ENCODE measurements around the gene SLC44A1.
A peak's percentile ranks its signal among the peaks of the same experiment; 100 is the strongest.
"Not testable (repeated sequence)": the region's sequence is repeated elsewhere in the genome, so short reads cannot be mapped to it uniquely, and the experiment has no call there.

The SLC44A1 gene

DNA sequence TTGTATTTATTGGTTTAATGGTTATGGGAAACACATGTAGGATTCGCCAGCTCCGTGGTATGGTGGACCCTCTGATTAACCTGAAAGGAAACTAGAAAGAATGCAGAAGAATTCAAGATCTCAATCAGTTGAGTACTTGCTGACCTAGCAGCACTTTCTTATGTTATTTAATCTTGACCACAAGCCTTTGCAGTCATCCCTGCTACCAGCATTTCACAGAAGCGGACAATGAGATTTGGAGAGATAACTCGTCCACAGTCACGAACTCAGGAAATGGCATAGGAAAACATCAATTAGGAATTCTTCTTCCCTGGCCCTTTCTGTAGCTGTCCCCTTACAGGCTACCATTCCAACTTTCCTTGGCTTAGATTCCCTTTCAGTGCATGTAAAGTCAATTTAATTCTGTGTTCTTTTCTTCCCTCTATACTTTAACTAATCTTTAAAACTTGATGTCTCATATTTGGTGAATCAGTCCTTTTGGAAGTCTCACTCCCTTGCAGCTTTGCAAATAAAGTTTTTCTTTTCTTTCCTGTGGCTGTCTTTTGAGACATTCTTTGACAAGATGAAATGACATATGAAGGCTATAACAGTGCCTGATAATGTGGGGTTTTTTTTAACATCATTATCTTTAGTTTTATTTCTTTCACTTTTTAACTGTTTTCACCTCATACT, 1.3 kb upstream of the SLC44A1 start:
- DNase-seq = no peak

DNA sequence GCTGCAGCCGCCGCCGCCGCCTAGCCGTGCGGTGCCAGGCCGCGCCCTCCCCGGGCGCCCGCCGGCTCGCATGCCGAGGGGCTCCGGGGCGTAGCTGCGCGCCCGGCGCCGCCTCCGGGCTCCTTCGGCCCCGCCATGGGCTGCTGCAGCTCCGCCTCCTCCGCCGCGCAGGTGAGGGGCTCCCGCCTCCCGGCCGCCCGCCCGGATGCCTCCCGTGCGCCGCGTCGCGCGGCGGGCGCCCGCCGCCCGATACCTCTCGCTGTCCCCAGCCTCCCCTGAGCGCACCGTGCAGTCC, 230 bp downstream of the SLC44A1 start:
- DNase-seq = no peak

DNA sequence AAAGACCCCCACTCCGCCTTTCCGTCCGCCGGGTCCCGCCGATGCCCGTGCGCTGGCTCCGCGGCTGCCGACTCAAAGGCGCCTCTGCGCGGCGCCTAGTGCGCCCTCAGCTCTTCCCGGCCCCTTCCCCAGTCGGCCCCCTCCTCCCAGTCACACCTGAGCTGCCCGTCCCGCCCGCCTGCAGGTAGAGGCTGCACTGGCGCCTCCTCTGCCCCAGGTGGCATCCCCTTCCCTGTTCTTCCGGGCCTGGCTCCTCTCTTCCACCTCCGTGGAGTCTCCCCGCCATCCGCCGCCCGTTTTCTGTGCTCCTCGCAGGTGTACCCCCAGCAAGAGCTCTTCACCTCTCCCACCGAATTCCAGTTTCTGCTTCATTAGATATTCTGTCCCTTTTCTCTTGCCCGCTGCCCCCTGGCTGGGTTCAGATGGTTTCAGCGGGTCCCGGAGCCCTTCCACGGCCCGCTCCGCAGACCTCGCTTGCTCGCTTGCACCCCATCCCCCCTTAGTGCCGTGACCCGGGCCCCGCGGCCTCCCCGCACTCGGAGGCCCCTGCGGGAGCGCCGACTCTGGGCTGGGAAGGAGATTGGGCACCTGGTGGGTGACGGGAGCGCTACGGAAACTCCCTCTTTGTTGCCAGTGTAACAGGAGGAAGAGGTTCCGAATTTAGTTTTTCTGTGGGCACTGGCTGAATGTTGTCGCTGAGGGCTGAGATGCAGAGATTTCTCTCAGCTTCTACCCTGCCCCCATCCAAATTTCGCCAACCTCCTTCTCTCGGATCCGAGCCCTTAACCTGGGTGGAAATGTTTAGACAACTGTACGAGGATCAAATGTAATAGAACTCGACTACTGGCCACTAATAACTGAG, 809 bp downstream of the SLC44A1 start:
- peak; percentile 40 for DNase-seq

DNA sequence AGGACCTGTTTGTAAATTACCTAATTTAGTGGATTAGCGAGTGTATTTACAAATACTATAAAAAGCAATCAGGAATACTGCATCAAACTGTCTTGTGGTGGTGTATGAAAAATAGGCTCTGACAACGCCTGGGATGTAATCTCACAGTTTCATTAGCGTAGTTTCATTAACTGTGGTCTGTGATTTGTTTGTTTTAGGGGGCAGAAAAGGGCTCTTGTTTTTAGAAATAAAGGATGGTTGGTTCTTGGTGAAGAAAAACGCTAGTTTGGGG, 1.4 kb downstream of the SLC44A1 start:
- DNase-seq = no peak

DNA sequence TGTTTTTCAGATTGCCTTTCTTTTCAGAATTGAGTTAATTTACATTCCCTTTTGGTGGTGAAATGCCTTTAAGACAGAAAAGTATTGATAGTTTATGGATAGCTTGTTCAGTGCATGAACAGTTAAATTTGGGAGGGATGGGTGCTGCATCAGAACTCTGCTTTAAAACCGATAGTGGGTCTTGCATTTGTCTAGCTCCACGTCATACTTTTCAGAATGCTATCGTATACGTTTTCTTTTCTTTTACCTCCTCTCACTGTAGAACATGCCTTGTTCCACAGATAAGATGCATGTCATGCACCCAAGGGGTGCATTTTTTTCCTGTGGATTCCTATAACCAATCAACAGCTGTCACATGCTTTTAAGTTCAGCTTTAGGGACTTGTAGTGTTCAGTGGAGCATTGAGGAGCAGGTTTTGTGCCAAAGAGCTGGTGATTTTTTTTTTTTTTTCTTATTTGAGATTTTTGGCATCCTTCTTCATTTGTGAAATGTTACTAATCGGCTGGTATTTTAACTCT, 2.3 kb downstream of the SLC44A1 start:
- DNase-seq = no peak

DNA sequence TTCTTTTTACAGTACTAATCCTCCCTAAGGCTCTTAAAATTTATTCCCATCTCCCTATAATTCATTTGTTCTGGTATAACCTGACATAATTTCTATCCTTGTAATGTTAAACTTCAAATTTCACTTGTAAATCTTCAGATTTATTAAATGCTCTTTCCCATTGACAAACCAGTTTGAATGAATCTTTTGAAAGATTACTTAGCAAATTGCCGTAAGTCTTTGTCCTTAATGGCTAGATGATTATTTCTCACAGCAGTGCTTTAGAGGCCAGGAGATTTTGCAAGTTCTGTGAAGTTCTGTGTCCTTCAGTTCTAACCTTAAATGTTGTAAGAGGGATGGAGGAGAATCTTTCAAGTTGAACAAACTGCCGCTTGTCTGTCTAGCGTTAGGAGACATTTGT, 4.2 kb downstream of the SLC44A1 start:
- no peak for DNase-seq

DNA sequence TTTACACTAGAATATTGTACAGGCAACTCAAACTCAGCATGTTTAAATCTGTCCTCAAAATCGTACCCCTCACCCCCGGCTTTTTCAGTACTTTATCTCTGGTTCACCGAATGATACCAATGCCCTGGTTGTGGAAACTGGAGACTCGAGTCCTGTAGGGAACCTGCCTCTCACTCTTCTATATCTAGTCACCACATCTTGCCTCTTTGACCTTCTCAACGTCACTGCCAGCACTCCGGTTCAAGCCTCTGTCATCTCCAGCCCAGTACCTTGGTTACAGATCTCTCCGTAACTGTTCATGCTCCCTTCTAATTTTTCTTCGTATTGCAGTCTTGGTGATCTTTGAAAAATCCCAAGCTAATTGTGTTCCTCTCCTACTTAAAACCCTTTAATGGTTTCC, 6.7 kb downstream of the SLC44A1 start:
- DNase-seq = no peak

DNA sequence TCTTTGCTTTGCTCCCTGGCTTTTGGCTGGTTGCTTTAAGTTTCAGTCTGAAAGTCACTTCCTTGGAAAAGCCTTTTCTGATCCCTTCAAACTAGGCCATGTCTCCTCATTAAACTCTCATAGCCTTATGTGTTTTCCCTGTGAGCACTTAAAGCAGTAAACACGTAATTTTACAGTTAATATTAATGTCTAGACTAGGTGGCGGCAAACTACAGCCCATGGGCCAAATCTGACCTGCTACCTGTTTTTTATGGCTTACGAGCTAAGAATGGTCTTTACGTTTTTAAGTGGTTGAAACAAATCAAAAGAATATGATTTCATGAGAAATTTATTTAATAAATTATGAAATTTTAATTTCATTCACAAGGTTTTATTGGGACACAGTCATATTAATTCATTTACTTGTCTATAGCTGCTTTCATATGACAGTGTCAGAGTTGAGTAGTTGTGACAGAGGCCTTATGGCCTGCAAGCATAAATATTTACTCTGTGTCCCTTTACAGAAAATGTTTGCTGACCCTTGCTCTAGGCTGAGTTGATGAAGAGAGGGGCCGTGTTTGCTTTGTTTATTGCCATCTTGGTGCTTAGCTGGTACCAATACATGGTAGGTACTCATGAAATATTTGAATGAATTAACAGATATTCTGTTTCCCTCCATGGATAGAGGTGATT, 7.4 kb downstream of the SLC44A1 start:
- DNase-seq = no peak

DNA sequence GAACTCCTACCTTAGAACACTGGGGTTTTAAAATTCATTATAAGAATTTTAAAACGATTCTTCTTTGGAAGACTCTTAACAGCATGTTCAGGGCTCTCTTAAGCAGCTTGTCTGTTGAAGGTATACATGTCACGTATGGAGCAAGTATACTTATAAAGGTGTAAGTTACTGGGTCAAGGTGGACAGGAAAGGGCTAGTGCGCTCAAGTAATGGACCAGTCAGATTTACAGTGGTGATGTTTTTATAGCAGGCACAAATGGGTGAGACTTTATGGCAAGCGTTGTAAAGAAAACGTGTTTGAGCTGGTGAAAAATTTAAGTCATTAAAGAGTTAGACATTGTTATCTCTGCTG, 7.9 kb downstream of the SLC44A1 start:
- no peak for DNase-seq

DNA sequence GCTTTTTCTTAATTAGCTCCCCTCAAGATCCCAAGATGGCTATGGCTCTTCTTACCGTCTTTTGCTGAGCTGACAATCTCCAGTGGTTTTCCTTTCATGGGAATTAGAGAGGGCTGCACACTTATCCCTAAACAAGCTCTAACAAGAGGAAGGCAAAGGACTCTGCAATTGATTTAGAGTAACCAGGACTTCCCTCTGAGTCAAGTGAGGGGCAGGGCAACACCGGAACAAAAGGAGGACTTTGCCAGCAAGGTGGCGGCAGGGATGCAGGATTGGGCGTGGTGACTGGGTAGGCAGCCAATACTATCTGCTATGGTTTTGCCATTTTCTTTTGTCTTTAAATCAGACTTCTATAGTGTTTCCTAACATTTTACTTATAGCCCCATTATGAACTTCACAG, 9.8 kb downstream of the SLC44A1 start:
- DNase-seq = no peak

DNA sequence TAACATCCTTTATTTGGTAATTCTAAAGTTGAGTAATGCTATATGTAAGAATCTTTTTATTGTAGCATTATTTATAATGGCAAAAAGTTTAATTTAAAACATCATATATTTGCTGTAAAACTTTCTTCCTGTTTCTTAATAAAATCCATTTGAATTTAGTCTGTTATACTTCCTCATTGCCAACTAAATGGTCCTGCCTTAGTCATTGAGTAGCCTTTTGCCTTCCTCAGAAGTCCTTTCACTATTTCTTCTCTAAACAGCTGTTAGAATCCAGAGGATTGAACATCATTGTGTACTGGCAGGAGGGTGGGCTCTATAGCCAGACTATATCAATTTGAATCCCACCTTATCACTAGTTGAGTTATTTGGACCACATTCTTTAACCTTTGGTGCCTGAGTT, 11.0 kb downstream of the SLC44A1 start:
- no peak for DNase-seq

DNA sequence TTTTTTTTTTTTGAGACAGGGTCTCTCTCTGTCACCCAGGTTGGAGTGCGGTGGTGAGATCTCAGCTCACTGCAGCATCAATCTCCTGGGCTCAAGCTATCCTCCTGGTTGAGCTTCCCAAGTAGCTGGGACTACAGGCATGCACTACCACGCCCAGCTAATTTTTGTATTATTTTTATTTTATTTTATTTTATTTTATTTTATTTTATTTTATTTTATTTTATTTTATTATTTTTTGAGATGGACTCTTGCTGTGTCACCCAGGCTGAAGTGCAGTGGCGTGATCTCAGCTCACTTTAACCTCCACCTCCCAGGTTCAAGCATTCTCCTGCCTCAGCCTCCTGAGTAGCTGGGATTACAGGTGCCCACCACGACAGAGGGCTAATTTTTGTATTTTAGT, 12.1 kb downstream of the SLC44A1 start:
- DNase-seq = not testable (repeated sequence)

DNA sequence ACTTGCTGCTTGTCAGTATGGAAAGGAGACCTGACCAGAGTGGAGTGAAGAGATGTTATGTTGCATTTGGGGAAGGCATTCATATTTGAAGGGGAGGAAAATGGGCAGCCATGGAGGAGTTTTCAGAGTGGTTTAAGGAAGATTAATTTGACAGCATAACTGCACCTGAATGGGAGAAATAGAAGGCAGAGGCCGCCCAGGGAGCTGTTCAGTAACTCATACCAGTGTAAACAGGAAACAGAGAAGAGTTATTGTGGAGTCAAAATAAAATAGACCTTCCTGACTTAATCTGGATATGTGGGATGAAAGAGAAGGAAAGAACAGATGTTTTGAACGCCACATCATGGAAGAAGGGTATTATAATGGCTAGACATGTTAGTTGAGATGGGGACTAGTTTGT, 13.4 kb downstream of the SLC44A1 start:
- no peak for DNase-seq

DNA sequence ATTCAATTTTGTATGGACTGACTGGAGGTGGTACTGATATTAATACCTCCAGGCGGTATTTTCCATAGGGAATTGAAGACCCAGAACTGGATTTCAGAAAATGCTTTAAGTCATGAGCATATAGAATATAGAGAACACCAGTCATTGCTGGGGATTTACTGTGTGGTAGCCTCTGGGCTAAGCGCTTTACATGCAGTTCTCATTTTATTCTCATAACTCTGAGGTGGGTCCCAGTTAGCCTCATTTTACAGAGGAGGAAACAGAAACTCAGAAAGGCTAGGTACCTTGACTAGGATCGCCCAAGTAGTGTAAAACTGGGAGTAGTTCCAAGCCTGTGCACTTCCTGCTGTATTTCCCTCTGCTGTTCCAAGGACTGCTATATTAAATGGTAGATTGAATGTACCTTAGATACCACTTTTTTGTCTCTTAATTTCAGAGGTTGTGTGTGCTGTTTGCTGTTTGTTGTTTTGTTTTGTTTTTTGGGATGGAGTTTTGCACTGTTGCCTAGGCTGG, 13.8 kb downstream of the SLC44A1 start:
- DNase-seq = no peak

DNA sequence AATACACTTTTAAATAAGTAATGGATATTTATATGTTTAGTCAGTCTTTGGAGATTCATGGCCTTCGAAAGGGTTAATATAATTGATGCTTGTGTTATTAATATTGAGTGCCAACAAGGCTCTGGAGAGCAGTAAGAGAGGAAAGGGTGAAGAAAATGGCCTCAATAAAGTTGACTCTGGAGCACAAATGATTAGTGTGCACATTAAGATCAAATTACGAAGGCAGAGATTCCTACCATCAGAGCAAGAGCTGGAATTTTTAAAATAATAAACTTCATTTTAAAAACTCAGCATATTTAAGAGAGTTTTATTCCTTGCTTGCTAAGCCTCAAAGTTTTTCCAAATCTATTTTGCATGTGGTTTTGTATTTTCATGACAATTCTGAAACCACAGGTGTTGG, 14.8 kb downstream of the SLC44A1 start:
- no peak for DNase-seq

DNA sequence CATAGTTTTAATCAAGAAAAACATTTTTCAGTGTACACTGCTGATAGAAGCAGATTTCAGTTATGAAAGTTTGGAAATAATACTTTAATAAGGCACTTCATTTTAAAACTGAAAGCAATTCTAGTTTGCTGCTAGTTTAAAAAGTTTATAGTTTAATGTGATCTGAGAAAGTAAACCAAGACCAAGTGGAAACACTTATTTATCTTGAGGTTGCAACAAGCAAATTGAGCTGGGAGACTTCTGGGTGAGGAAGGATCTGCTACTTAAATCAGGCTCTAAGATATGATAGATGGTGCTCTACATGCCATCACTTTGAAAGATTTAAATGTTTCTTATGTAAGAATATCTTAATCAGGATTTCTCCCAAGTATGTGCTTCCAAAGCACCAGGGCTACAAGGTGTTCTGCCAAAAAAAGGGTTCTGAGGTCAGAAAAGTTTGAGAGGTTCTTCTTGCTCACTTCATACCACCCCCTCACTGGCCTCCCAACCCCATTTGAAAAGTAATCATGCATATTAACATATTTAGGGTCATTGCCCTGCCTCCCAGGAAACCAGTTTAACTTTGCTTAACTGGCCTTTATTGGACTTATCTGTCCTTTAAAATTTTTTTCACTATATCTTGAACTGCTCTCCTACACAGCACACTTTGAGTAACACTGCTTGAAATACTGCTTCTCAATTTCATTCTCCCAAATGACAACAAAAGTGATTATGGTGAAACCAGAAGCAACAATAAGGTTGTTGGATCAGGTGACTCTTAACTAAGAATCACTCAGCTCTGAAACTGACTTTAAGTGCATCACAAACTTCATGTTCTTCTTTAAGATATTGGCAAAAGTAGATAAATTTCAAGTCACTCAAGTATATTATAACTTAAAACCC, 15.5 kb downstream of the SLC44A1 start:
- no peak for DNase-seq

DNA sequence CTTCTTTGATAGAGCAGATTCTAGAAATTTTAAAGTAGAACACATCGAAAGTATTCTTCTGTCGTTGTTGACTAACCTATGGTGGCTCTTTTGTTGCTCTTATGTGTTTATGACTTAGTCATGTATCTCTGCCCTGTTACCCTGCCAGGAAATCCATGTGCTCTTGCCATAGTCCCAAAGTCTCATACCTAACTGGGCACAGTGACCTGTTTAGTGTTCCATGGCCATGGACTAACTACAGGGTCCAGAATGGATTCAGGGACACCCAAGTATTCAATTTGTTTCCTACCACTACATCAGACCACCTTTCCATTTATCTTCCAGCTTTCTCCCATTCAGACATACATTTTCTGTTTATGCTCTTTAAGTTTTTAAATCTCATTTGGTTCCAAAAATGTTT, 18.0 kb downstream of the SLC44A1 start:
- no peak for DNase-seq

DNA sequence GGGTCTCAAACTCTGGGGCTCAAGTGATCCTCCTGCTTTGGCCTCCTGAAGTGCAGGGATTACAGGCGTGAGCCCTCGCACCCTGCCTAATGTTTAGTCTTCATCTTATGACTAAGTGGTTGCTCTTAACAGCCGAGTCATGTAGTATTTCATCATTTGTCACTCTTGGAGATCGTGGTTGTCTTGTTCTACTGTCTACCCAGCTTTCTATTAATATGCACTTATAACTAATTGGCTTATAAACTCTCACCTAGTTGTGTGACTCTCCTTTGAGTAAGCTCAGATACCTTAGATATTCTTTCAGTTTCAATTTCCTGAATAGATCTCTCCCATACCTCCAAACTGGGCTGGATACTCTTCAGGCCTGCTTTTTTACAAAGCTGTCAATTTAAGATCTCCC, 19.9 kb downstream of the SLC44A1 start:
- DNase-seq = peak; percentile 11

DNA sequence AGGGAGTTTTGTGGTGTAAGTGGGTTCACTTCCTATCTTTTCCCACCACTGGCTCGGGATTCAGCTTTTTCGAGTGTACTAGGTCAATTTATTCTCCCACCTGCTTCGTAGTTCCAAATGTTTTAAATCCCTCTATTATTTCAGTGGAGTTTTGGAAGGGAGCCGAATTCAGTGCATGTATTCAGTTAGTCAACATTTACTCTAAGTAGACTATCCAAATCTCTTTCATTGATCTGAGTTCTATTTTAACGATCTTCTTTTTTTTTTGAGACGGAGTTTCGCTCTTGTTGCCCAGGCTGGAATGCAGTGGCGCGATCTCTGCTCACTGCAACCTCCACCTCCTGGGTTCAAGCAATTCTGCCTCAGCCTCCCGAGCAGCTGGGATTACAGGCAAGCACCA, 23.8 kb downstream of the SLC44A1 start:
- DNase-seq = not testable (repeated sequence)

DNA sequence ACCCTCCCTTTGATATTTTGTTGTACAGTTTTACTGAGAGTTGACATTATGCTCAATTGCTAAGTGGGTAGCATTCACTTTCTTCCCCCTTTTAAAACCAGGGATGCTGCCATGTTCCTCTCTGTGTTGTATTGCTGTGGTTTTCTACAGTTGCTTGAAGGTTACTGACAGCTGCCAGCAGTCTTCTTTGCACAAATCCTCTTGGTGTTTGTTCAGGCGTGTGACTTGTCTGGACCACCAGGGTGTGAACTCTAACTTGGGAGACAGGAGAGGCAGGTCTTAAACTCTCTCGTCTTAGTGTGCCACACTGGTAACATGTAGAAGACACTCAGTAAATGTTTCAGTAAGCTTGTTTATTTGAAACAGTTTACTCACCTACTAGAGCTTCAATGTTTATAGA, 25.1 kb downstream of the SLC44A1 start:
- no peak for DNase-seq

DNA sequence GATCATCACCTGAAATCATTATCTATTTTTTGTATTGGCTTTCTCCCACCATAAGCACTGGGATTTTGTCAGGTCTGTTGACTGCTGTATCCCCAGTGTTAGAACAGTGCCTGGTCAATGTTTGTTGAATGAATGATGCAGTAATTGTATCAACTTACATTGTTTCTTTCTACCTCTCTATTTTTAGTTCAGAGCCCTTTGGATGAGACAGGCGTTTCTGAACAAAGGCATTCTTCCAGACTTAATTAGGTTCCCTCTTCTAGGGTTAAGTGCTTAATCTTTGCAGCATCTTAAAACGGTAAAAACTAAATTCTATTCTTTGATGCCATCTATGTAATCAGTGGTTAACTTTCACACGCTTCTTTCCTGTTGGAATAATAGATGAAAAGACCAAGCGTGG, 26.3 kb downstream of the SLC44A1 start:
- DNase-seq = no peak

DNA sequence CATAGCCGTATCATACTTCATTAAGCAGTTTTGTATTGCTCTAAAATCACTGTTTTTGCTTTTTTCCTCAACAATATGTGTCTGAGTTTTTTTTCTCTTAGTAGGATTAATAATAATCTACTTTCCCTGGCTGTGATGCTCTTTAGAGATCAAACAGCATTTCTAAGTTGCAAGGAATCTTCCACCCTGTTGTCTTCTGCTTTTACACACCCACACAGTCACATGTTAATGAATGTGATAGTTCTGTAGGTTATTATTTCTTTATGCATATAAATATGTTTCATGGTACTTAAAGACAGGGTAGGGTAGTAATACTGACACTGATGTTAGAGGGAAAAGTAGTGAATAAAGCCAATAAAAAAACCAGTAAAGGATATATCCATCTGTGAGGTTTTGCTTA, 29.3 kb downstream of the SLC44A1 start:
- no peak for DNase-seq

DNA sequence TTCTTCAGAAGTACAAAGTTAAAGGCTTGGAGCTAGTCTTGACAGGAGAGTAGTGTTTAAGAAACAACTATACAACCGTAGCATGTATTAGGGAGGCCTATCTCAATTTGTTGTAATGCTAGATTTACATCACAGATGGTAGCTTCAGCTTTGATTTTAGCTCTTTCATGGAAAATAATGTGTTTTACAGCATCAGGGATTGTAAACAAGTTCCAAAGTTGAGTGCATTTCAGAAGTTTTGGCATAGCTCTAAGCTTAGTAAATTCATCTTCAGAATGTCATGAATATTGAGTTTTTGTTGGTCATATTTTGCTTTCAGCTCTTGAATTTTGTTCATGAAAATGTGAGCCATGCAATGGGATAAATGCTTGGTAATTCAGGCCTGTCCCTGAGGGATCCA, 30.7 kb downstream of the SLC44A1 start:
- DNase-seq = no peak

All from activated CD4-positive, alpha-beta T cell treated with anti-CD3 and anti-CD28 coated beads for 48 hours (primary cell).